Measurements from ENCODE around the gene OR6B2. TPM values are rescaled to one million over a fixed set of nuclear protein-coding genes. Genes with fewer than 3 reads are reported as not detected.
"Not testable (repeated sequence)": the region's sequence is repeated elsewhere in the genome, so short reads cannot be mapped to it uniquely, and the experiment has no call there.

The OR6B2 gene
- total RNA-seq, 1 donor from 2014 or later, result not detected

- Mint-ChIP-seq H3K4me3 (ENCODE audit: low read depth) (no peak within 1 kb of the TSS), H3K9me3 (no peaks in the 10 kb centered on the region), H3K36me3 (ENCODE audit: low read depth) (no peaks in the 10 kb centered on the region), H3K27ac (no peak within 1 kb of the TSS), H3K27me3 (ENCODE audit: low read depth) (peaks cover 22% of the 10 kb centered on the region), H3K4me1 (ENCODE audit: low read depth) (no peaks in the 10 kb centered on the region)
- intact Hi-C loops (cut with micrococcal nuclease), result no loop called here
- DNase-seq (ENCODE audit: low spot score), result no peak
Measured at GRCh38 chr2:240053173-240054155, 23.2 kb upstream of the OR6B2 start, which contains the start of gene OR6B3. OR6B3 (minus strand) TSS chr2:240053521.

GRCh38 chr2:240052524-240052923 lies 22.3 kb upstream of the OR6B2 start:
- DNase-seq (ENCODE audit: low spot score), result no peak

GRCh38 chr2:240051697-240052096 lies 21.5 kb upstream of the OR6B2 start:
- H3K27me3 Mint-ChIP-seq (ENCODE audit: low read depth), result peaks cover 27% of the 10 kb centered on the region
- no peak overlapping the region for H3K27ac Mint-ChIP-seq
- no peak for DNase-seq (ENCODE audit: low spot score)

More at GRCh38 chr2:240052524-240052923, 22.3 kb upstream of the OR6B2 start:
- intact Hi-C loops (cut with micrococcal nuclease), result no loop called here
- H3K9me3 Mint-ChIP-seq, result no peaks in the 10 kb centered on the region
- H3K27me3 Mint-ChIP-seq (ENCODE audit: low read depth), result peaks cover 27% of the 10 kb centered on the region
- H3K4me1 Mint-ChIP-seq (ENCODE audit: low read depth), result no peaks in the 10 kb centered on the region
- no peaks in the 10 kb centered on the region for H3K36me3 Mint-ChIP-seq (ENCODE audit: low read depth)
- H3K27ac Mint-ChIP-seq, result no peak overlapping the region
- no peak overlapping the region for H3K4me3 Mint-ChIP-seq (ENCODE audit: low read depth)

GRCh38 chr2:240050278-240050677 lies 20.0 kb upstream of the OR6B2 start:
- H3K4me3 Mint-ChIP-seq (ENCODE audit: low read depth), result no peak overlapping the region
- DNase-seq (ENCODE audit: low spot score), result no peak
- H3K4me1 Mint-ChIP-seq (ENCODE audit: low read depth), result no peaks in the 10 kb centered on the region
- no peaks in the 10 kb centered on the region for H3K9me3 Mint-ChIP-seq
- peaks cover 25% of the 10 kb centered on the region for H3K27me3 Mint-ChIP-seq (ENCODE audit: low read depth)
- H3K36me3 Mint-ChIP-seq (ENCODE audit: low read depth), result no peaks in the 10 kb centered on the region
- intact Hi-C loops (cut with micrococcal nuclease), result no loop called here
- H3K27ac Mint-ChIP-seq, result no peak overlapping the region

More at GRCh38 chr2:240051697-240052096, 21.5 kb upstream of the OR6B2 start:
- Mint-ChIP-seq H3K36me3 (ENCODE audit: low read depth) (no peaks in the 10 kb centered on the region), H3K9me3 (no peaks in the 10 kb centered on the region), H3K4me1 (ENCODE audit: low read depth) (no peaks in the 10 kb centered on the region), H3K4me3 (ENCODE audit: low read depth) (no peak overlapping the region)
- intact Hi-C loops (cut with micrococcal nuclease), result no loop called here

- Mint-ChIP-seq H3K27me3 (ENCODE audit: low read depth) (peaks cover 17% of the 10 kb centered on the region), H3K36me3 (ENCODE audit: low read depth) (no peaks in the 10 kb centered on the region), H3K4me3 (ENCODE audit: low read depth) (no peak overlapping the region), H3K9me3 (no peaks in the 10 kb centered on the region), H3K4me1 (ENCODE audit: low read depth) (no peaks in the 10 kb centered on the region), H3K27ac (no peak overlapping the region)
- DNase-seq (ENCODE audit: low spot score), result no peak
- intact Hi-C loops (cut with micrococcal nuclease), result no loop called here
Measured at GRCh38 chr2:240048237-240048636, 18.0 kb upstream of the OR6B2 start.

- H3K4me1 Mint-ChIP-seq (ENCODE audit: low read depth), result no peaks in the 10 kb centered on the region
- intact Hi-C loops (cut with micrococcal nuclease), result no loop called here
- H3K27ac Mint-ChIP-seq, result no peak overlapping the region
- H3K27me3 Mint-ChIP-seq (ENCODE audit: low read depth), result peaks cover 14% of the 10 kb centered on the region
- DNase-seq (ENCODE audit: low spot score), result no peak
- no peaks in the 10 kb centered on the region for H3K36me3 Mint-ChIP-seq (ENCODE audit: low read depth)
- H3K9me3 Mint-ChIP-seq, result no peaks in the 10 kb centered on the region
- H3K4me3 Mint-ChIP-seq (ENCODE audit: low read depth), result no peak overlapping the region
Measured at GRCh38 chr2:240045098-240045497, 14.9 kb upstream of the OR6B2 start.

GRCh38 chr2:240044096-240044495 lies 13.9 kb upstream of the OR6B2 start:
- H3K4me1 Mint-ChIP-seq (ENCODE audit: low read depth); DNase-seq (ENCODE audit: low spot score); H3K36me3 Mint-ChIP-seq (ENCODE audit: low read depth); H3K4me3 Mint-ChIP-seq (ENCODE audit: low read depth); H3K9me3 Mint-ChIP-seq; H3K27ac Mint-ChIP-seq; intact Hi-C loops (cut with micrococcal nuclease): not testable (repeated sequence)
- H3K27me3 Mint-ChIP-seq (ENCODE audit: low read depth), result peaks cover 12% of the 10 kb centered on the region

- intact Hi-C loops (cut with micrococcal nuclease), result no loop called here
- no peak for DNase-seq (ENCODE audit: low spot score)
- no peak overlapping the region for H3K27ac Mint-ChIP-seq
- H3K36me3 Mint-ChIP-seq (ENCODE audit: low read depth), result no peaks in the 10 kb centered on the region
- no peaks in the 10 kb centered on the region for H3K4me1 Mint-ChIP-seq (ENCODE audit: low read depth)
- H3K4me3 Mint-ChIP-seq (ENCODE audit: low read depth), result no peak overlapping the region
- H3K27me3 Mint-ChIP-seq (ENCODE audit: low read depth), result peaks cover 7% of the 10 kb centered on the region
- no peaks in the 10 kb centered on the region for H3K9me3 Mint-ChIP-seq
Measured at GRCh38 chr2:240043279-240043989, 13.2 kb upstream of the OR6B2 start.

GRCh38 chr2:240042740-240043139 lies 12.5 kb upstream of the OR6B2 start:
- Mint-ChIP-seq H3K9me3 (no peaks in the 10 kb centered on the region), H3K4me3 (ENCODE audit: low read depth) (no peak overlapping the region), H3K27ac (no peak overlapping the region), H3K4me1 (ENCODE audit: low read depth) (no peaks in the 10 kb centered on the region), H3K36me3 (ENCODE audit: low read depth) (no peaks in the 10 kb centered on the region), H3K27me3 (ENCODE audit: low read depth) (peaks cover 3% of the 10 kb centered on the region)
- no peak for DNase-seq (ENCODE audit: low spot score)
- intact Hi-C loops (cut with micrococcal nuclease), result no loop called here

GRCh38 chr2:240041363-240041762 lies 11.1 kb upstream of the OR6B2 start:
- intact Hi-C loops (cut with micrococcal nuclease), result no loop called here
- no peaks in the 10 kb centered on the region for H3K4me1 Mint-ChIP-seq (ENCODE audit: low read depth)
- no peaks in the 10 kb centered on the region for H3K36me3 Mint-ChIP-seq (ENCODE audit: low read depth)
- no peak overlapping the region for H3K4me3 Mint-ChIP-seq (ENCODE audit: low read depth)
- peaks cover 9% of the 10 kb centered on the region for H3K27me3 Mint-ChIP-seq (ENCODE audit: low read depth)
- no peak overlapping the region for H3K27ac Mint-ChIP-seq
- H3K9me3 Mint-ChIP-seq, result no peaks in the 10 kb centered on the region
- no peak for DNase-seq (ENCODE audit: low spot score)

- H3K4me3 Mint-ChIP-seq (ENCODE audit: low read depth), result no peak overlapping the region
- DNase-seq (ENCODE audit: low spot score), result no peak
- no peak overlapping the region for H3K27ac Mint-ChIP-seq
- peaks cover 31% of the 10 kb centered on the region for H3K27me3 Mint-ChIP-seq (ENCODE audit: low read depth)
- H3K4me1 Mint-ChIP-seq (ENCODE audit: low read depth), result no peaks in the 10 kb centered on the region
- no peaks in the 10 kb centered on the region for H3K9me3 Mint-ChIP-seq
- no peaks in the 10 kb centered on the region for H3K36me3 Mint-ChIP-seq (ENCODE audit: low read depth)
- intact Hi-C loops (cut with micrococcal nuclease), result no loop called here
Measured at GRCh38 chr2:240037358-240037757, 7.1 kb upstream of the OR6B2 start.

GRCh38 chr2:240033330-240033678 lies 3.1 kb upstream of the OR6B2 start:
- Mint-ChIP-seq H3K27me3 (ENCODE audit: low read depth) (peaks cover 34% of the 10 kb centered on the region), H3K27ac (no peak overlapping the region), H3K36me3 (ENCODE audit: low read depth) (no peaks in the 10 kb centered on the region), H3K4me3 (ENCODE audit: low read depth) (no peak overlapping the region), H3K9me3 (no peaks in the 10 kb centered on the region), H3K4me1 (ENCODE audit: low read depth) (no peaks in the 10 kb centered on the region)
- no peak for DNase-seq (ENCODE audit: low spot score)
- intact Hi-C loops (cut with micrococcal nuclease), result no loop called here

All from activated T-helper 2 cell treated with anti-CD3 and anti-CD28 coated beads, Interferon-gamma antibody, Interleukin-2, Interleukin-4, amounts not matched to agents 10 μg/mL and 5 μg/mL and 100 μg/mL, durations not matched to agents 14 hours and 24 hours and 36 hours (primary cell).